ENCODE measurements around the gene RAPGEF4.

The RAPGEF4 gene

DNA sequence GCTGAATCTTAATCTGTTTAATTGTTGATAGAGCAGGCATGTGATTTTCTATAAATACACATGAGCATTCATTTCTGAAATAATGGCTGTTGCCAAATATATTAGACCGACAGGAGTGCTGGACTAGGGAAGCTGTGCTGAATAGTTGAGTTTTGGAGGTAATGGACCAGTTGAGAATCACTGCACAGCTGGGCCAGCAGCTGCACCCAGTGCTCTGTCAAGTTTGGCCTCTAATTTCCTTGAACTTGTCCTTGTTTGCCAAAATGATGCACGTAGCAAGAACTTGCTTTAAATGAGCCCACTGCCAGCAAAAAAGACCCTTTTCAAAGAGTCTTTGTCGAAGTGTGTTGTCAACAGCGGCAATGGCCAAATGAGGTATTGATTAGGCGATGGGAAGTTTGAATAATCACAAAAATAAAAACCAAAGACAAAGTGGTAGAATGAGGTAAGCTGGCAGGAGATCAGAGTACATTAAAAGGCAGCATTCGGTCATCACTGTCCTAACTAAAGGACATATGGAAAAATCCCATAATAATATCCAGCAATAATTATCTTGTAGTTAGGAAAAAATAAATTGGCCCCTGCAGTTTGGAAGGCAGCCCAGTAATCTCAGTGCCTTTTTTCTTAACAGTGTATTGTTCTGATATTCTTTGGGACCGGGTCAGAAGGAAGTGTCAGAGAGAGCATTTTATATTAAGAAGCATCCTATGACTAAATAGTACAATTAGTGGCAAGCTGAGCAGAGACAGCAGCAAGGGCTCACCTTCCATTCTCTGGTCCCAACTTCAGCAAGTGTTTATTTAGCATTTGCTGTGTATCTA is 126.2 kb downstream of the RAPGEF4 start:
- DNase-seq: no peak

DNA sequence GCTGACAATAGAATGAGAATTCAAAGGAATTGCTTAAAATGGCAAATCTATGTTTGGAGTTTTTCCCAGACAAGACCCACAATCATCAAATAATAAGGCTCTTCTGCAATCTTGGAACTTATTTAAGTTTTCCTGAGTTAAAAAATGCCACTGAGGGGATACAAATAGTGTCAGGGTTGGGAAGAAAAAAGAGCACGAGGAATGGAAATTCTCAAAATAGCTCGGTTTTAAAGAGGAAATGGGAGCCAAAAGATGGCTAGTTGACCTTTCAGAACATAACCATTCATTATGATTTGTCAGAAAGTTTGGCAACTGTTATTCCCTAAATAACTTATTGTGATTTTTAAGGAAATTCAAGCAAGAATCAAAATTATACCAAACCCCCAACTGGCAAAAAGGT is 127.7 kb downstream of the RAPGEF4 start:
- DNase-seq: no peak

DNA sequence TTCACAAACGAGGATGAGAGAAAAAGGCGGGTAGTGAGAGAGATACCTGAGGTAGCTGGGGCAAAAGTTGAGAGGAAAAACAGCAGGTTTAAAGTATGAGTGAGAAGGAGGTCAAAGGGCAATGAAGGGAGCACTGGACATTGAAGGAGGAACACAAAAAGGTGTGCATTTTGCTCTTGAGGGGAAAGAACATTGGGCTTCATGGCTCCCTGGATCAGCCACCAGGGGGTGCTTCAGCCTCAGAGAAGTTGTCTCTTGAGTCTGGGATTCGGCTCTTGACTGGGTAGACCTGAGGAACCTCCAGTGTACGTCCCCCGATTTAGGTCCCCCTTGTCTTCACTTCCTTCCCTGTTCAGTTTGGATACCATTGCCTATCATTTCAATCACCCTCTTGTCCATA is 128.5 kb downstream of the RAPGEF4 start:
- DNase-seq: no peak

DNA sequence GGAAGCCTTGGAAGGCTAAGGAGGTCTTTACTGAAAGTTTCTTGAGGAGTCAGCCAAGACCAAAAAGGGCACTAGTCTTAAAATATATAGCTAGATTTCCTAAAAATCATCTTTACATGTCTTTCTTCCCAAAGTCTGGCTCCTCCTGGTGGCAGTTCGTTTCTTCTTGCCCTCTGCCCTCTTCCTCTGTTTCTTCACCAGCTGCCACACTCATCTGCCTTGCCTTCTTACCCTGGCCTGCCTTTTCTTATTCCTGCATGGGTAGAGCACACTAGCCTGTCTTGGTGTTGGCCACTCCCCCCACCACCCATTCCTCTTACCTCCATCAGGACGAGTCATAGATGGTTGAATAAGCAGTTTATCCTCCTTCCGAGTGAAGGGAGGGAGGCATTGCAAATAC is 129.8 kb downstream of the RAPGEF4 start:
- DNase-seq: no peak

DNA sequence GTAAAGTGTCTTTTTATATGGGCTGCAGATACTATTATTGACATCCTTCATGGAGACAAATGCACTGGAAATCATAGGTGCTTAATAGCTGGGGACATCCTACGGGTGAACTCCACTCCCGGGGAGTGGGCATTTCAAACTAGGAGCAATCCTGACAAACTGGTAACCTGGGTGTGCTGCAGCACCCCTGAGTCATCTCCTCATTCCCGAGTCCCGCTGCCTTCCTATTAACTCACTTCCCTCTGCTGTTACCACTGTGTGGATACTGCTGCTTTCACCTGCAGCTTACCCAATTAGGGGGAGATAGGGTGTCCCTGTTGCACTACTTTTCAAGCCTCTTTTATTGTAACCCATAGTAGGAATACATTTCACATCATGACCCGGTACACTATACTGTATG is 134.2 kb downstream of the RAPGEF4 start:
- no peak for DNase-seq

DNA sequence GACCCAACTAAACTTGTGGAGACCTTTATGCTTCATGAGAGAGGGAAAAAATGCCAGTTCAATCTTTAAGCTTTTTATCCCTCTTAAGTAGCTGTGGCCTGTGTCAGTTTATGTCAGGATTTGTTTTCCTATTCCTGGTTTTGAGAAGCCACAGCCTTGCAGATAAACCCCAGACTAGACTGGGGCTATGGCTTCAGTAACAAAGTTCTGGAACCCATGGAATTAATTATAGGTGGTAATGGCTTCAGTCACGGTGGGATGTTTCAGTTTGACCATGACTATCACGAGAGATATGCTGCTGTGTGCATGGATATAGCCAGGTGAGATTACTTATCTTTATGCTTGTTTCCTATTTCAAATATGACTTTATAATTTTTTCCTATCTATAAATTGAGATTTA is 134.8 kb downstream of the RAPGEF4 start:
- DNase-seq: no peak

DNA sequence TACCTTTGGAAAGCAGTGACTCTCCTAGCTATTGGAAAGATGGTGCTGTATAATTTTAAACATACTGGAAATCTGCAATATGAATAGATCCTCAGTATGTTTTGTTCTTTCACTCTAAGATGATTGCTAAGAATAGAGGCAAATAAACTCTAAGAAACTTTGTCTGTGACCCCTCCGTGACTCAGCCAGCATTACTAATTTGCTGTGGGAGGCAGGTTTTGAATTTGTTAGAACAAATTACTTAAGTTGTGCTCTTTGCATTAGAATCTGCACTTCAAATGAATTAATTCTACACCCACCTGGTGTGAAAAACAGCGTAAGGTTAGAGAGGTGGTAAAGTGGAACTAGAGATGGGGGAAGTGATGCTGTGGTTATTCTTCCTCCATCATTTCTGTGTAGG is 142.2 kb downstream of the RAPGEF4 start:
- DNase-seq: no peak

DNA sequence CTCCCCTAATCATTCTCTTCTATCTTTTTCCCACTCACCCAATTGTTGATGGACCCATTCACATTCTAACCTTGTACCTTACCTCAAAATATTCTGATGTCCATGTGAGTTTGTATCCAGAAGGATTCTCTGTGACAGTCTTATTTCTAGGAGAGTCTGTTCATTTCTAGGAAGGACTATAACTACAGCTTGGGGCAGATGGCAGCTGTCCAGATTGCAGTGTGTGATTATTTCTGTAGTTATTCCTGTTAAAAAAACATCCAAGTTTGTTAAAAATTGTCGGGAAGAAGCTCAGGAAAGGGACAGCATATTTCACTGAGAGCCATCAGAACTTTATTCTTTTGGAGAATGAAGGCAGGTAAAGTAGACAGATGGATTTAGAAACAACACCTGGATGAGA is 142.6 kb downstream of the RAPGEF4 start:
- no peak for DNase-seq

DNA sequence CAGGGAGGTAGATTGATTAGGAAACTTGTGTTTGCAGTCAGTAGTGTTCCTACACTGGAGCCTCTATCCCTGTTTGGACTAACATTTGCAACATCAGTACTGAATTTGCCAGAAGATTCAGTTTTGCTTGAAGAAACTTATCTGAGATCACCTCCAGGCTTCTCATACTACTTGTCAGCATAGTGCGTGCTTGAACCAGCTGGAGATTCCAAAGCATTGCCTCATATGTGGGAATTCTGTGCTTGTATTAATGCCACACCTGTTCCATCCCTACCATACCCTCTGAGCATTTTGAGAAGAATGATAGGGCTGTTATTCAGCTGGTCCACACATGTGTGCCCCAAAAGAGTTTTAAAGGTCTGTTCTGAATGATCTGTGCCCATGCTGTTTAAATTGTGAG is 148.7 kb downstream of the RAPGEF4 start:
- DNase-seq: no peak

DNA sequence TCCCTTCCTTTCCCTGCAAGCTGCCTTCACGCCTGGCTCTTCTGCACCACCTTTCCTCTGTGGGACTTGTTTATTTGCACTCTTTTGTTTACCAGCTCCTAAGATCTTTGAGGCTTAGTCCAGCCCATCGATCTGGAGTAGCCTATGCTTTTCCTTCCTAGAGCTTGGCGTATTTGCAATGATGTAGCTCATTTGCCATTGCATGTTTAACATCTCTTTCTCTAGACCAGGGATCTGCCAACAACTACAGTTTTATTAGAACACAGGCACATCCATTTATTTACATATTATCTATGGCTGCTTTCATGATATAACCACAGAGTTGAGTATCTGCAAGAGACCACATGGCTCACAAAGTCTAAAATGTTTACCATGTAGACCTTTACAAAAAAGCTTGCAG is 150.4 kb downstream of the RAPGEF4 start:
- DNase-seq: no peak

DNA sequence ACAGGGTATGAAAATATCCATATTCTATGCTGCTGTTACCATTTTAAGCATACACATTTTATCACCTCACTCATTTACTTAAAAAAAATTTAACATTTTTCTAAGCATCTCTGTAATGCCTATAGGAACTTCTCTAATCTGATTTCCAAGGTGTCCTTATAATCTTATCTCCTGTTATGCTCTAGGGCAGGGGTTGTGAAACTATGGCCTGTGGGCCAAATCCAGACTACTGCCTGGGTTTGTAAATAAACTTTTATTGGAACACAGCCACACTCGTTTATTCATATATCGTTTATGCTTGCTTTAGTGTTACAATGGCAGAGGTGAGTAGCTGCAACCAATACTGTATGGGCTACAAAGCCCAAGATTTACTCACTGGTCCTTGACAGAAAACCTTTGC is 151.6 kb downstream of the RAPGEF4 start:
- no peak for DNase-seq

DNA sequence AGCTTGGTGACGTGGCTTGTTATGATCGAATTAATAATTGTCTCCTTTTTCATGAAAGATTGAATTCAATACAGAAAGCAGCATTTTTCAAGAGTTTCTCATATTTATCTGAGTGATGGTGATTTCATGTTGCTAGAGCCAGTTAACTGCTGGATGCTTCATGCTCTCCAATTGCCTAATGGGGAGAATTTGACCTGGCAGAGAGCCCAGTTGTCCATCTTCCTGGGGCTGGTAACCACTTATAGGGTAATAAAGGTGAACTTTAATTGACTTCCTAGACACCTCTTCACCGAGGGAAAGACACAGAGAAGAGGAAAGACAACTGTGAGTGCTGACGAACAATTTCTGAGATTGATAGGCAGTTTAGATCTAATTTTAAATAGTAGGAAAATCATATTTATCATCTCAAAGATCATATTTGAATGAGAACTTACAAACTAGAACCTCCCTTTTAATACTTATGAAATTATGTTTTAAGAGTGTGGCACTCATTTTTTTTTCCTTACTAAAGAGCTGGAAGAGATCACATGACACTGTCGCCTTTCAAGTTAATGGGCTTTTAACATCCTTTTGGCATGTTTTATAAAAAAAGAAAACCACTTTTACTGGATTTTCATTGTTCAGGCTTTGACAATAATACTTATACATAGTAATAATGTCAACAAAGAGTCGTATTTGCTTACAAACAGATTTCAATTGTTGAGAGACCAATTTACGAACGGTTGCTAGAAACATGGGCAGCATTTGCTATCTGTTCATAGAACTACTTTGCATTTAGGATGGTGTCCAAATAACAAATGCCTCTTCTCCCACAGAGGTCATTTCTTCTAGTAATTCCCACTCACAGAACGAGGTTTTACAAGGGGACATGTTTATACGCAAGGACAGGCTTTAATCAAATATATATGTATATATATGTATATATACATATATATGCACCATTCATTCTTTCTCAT is 153.3 kb downstream of the RAPGEF4 start:
- no peak for DNase-seq

DNA sequence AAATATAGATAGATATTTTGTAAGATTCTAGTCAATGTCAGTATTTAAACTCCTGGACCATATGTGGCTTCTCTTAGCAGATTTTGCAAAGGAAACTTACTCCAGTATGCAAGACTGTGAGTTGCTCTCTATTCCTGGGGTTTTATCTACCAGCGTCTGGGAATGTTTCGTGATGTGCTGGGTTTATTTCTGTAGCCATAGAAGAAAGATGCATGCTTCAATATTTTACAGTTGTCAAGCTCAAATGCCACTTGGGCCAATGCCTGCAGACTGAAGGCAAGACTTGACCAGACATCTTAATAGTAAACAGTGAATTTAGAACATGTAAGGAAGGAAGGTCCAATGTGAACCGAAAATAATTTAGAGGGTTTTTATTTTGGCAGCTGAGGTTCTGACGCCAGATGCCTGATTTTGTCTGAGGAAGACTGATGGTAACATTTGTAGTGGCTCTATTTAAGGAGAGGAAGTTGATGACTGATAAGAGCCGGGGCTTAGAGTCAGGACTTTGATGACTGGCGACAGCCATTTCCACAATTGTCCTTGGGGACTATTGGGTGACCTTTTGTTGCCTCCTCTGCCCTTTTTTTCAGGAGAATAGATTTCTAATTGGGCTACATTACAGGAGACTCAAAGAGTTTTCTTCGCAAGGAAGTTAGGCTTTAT is 154.3 kb downstream of the RAPGEF4 start:
- DNase-seq: no peak

DNA sequence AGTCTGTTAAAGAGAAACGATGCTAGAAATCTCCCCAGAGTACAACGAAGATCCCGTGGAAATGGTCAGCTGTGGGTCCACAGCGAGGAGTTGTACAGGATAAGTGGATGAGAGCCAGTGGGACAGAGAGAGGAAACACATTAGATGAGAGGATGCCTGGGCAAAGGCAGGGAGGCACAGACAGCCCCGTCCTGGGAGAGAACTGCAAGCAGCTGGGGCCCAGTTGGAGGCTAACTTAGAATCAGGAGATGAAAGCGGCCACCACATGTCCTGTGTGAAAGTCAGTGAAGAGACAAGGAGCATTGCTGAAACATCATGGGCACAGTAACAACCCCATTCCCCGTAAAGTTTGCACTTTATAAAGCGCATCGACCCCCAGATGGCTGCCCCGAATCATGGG is 157.5 kb downstream of the RAPGEF4 start:
- DNase-seq: no peak

DNA sequence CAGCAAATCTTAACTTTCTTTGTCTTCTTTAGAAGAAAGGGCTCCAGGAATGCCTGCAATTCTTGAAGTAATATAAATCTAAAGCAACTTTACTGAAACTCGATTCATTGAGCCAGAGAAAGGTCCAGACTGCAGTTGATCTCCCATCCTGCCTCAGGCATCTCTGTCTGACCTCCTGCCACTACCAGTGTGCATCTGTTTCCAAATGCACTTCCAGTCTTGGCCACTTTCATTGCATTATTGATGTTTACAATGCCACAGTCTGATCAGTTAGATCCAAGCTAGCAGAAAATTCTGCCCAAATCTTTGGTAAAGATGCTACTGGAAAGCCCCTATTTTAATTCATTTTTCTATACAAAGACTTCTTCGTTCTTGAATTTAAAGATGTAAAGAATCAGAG is 158.0 kb downstream of the RAPGEF4 start:
- DNase-seq: no peak

DNA sequence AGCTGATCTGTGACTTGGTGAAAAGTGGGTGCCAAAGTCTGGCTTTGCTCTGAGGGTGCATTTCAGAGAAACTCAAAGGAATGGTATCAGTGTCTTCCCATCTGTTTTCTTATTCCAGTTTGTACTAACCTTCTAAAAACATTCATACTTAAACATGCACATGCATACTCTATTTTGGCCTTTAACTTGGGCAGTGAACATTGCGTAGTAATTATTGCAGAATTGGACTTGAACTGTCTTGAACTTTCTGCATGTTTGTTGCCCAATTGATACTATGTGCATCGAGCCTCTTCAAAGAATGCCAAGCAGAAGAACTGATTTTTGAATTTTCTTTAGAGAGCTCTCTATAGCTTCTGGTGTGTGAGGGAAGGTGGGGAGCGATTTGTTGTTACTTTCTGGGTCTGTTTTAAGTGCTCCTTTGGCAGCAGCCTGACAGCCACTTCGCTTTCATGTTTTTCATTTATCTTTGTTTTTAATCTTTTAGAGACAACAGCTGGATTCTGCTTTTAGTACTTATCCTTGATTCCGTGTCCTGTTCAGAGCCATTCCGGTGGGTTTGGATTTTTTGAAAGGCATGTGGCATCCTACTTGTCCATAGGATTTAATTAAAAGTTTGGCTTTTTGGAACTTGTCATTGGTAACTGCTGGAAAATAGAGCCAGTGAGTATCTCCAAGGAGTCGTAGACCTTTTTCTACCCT is 159.2 kb downstream of the RAPGEF4 start:
- DNase-seq: no peak

DNA sequence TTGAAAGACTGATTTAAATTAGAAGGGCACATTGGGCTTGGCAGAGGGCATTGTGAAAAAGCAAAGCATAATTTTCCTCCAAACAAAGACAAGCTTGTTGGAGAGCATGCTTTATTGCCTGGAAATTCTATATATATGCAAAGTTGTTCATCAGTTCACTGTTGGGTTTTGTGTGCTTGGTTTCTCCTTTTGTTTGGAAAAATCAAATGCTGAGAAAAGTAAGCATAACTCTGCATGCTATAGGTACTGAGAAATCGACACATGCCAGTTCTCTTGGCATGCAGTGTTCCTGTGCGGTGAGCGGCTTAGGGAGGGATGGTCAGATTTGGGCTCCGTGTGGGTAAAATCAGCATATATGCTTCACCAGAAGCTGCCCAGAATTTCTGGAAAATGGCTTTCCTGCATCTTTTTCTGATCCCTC is 161.0 kb downstream of the RAPGEF4 start:
- no peak for DNase-seq

DNA sequence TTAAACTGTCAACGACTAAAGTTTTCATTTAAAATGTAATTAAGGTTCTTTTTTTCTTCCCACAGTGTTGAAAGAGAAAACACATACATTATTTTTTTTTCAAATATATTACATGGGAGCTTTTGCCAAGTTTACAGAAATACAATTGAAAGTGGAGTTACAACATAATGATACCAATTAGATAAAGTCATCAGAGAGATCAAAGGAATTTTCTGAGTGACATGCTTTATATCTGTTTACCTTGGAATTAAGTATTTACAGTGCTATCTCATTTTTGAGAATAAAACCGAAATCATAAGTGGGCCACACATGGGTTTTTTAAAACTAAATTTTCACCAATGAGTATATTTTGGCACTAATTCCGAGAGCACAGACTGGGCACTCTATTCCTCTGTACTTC is 165.2 kb downstream of the RAPGEF4 start:
- no peak for DNase-seq

DNA sequence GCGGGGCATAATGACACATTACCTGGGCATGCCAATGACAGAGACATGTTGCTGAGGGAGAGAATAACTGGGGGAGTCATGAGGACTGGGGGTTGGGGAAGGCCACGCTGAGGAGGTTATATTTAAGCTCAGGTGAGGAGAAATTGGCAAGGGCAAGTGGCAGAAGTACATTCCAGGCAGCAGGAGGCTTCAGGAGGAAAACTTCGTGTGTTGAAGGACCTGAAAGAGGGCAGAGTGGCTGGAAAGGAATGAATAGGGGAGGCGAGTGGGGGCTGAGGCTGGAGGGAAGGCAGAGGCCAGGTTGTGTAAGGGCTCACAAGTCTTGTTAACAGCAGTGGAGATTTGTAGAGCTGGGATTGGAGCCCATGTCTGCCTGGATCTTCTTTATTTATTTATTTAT is 166.3 kb downstream of the RAPGEF4 start:
- DNase-seq: no peak

DNA sequence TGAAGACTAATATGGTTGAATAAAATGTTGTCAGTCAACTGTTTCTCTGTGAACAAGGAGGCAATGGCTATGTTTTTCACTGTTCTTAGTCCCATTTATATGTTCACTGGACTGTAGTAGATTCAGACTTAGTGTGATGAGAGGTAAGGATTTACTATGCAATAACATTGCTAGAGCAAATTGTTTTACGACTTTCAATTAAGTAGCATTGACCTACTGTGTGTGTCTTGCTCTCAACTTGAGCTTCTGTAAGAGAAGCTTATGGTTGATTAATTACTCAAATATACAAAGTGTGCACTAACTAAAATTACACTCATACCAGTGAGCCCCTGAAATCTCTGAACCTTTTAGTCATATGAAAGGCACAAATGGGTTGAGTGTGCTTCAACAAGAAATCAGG is 168.6 kb downstream of the RAPGEF4 start:
- DNase-seq: no peak

DNA sequence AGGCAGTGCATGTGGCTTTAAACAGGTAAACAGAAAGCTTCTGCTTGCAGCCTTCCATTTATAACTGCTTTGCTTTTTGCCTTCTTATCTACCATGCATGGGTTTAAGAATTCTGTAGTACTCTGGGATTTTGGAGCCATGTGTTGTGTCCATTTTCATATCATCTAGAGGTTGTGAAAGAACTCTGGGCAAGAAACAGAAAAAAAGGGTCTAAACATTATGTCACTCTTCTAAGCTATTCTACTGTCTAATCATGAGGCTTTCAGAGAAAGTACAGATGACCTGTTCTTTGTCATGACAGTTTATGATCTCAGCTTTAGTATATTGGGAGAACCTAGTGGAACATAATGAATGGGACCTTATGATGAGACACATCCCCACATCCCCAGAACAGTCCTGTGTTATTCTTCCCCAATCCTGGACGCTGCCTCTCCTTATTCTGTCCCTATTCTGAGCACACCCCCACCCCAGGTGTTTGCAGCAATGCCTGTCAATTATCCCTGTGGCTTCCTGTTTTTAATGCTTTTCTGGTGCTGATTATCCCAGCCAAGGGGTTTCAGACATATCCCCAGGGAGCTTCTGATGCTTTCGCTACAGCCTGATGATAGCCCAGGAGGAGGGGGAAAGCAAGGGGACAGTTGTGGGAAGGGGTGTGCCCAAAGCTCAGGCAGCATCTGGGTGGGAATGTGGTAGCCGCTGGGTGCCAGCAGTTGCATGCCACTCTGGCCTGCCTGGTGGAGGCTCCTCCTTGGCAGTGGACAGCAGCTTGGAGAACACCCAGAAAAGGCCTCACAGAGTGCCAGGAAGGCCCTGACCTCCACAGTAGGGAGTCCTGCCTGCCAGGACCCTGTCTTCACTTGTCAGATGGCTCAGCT is 170.5 kb downstream of the RAPGEF4 start:
- DNase-seq: no peak

All from right kidney (tissue), 1 donor.